HuH-7 (cell line): ENCODE data around the gene CABYR.
"Not testable (repeated sequence)": the region's sequence is repeated elsewhere in the genome, so short reads cannot be mapped to it uniquely, and the experiment has no call there.

Experiments used
- DNase-seq: peaks from one replicate; pipeline ENCODE4 v3.0.0; 2011; ENCODE audit warnings: low spot score

CABYR gene

DNA sequence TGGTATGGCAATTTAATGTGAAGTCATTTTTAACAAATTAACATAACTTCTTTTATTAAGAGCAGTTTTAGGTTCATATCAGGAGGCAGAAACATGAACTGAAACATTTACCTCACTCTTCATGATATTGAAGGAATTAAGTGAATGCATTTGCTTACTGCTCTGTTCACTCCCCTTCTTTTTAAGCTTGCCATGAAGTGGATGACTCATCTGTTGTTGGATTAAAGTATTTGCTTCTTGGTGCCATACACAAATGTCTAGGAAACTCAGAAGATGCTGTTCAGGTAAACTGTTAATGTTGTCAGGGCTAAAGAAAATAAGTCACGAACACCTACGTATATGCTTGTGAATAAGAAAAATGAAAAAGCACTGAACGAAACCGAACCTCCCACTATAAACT, 10.2 kb upstream of the CABYR start:
- no peak for DNase-seq

GRCh38 chr18:24130494-24130893, 8.4 kb upstream of the CABYR start:
- DNase-seq = no peak

- DNase-seq = no peak
These were observed 1.9 kb upstream of the CABYR start for GRCh38 chr18:24136967-24137373.

GRCh38 chr18:24138409-24138788, 463 bp upstream of the CABYR start:
- DNase-seq = no peak

DNA sequence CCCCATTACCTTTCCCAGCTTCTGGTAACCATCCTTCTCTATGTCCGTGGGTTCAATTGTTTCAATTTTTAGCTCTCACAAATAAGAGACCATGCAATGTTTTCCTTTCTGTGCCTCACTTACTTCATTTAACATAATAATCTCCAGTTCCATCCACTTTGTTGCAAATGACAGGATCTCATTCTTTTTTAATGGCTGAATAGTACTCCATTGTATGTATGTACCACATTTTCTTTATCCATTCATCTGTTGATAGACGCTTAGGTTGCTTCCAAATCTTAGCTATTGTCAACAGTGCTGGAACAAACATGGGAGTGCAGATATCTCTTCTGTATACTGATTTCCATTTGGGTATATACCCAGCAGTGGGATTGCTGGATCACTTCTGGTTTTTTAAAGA, 1.8 kb downstream of the CABYR start:
- no peak for DNase-seq

GRCh38 chr18:24142376-24142775, 3.5 kb downstream of the CABYR start:
- DNase-seq = no peak

- not testable (repeated sequence) for DNase-seq
These were observed 10.7 kb downstream of the CABYR start for GRCh38 chr18:24149591-24149990.

DNA sequence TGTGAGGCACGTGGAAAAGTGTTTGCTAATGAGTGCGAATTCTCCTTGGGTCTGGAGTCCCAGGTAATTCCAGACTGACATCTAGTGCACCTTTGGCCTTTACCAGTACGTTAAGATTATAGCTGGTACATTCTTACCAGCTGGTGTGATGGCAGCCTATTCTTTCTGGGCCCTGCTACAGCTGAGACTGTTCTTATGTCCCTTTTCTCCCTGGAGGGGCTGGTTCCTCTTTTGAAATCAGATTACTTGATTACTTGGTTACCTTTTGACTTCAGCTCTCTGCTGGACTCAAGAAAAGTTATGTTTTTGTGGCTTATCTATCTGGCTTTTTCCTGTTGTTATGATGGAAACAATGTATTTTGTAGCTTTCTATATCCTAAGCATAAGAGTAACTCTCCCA, 14.5 kb downstream of the CABYR start:
- no peak for DNase-seq

DNA sequence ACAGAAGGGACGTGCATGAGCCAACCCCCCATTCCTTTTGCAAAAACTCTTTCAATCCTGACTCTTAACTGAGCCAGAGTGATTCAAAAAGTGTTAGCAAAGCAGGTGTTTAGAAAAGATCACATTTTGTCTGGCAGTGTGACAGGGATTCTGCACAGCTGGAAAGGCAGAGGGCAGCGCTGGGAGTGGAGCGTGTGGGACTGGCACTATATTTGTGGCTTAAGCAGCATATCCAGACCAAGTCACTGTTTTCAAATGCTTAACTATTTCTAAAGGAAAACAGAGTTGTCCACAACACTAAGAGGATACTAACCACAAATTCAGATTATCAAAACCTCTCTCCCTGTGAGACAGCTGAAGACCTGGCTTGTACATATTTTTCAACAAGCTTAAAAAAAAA, 19.0 kb downstream of the CABYR start:
- no peak for DNase-seq

DNA sequence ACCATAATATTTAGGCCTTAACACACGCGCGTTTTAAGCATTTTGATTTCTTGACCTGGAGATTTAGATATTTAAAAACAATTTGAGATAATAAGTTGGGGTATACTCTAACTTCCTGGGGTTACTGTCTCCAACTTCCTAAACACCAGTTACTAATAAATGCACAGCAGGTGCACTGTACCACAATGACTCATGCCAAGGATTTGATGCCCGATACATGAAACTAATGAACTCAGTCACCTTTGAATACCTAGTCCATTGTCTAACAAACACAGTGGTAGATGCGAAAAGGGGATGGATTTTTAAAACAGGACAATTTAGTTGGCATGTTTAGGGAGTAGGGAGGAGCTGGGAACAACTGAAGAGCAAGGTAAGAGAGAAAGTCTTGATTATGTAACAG, 21.2 kb downstream of the CABYR start:
- no peak for DNase-seq

- DNase-seq = no peak
These were observed 22.4 kb downstream of the CABYR start for GRCh38 chr18:24161304-24161703.

GRCh38 chr18:24168496-24168895, 29.6 kb downstream of the CABYR start:
- DNase-seq = no peak

- no peak for DNase-seq
These were observed 31.5 kb downstream of the CABYR start for GRCh38 chr18:24170360-24170759.

- no peak for DNase-seq
These were observed 35.1 kb downstream of the CABYR start for GRCh38 chr18:24173997-24174396.

DNA sequence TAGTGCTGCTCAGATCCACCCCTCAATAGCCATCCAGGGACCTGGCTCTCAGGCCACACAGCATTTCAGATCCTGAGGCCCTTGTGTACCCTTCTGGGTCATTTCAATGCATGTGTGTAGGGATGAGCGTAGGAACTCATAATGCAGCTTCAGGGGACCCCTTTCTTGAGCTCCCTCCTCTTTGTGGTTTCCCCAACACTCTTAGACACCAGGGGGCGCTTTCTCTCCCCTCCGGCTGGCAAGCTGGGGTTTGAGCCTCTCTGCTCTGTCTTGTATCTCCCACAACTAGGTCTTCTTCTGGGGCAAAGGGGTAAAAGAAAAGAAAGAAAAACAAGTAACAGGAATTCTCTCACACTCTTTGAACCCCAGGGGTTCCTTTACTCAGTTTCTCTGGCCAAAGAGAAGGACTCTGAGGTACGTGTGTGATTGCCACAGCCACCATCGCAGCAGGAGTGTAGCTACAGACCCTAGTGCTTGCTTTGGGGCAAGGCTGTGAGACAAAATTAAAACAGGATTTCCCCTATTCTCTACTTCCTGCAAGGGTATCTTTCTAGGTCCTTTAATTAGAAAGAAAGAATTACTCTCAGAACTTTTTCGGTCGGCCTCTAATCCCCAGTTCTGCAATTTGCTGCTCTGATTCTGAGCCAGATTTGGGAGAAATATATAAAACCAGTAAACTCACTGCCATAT, 38.0 kb downstream of the CABYR start:
- DNase-seq = peak; percentile 58

- DNase-seq = no peak
These were observed 38.8 kb downstream of the CABYR start for GRCh38 chr18:24177499-24178133.

DNA sequence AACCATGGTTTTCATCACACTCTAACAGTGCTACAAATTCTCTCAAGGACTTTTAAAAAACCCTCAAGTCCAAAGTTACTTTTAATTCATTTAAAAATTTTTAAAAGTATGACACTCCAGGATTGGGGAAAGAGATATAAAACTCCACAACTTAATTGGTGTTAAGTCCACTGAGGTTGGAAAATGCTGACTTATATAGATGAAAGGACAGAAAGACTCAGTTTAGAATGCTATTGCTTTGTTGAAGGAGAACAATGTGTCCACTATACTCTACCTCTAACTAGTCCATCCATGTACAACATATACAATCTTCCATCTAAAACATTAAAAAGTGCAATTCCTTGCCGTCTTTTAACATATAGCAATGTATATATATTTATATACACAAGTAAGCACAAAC, 41.2 kb downstream of the CABYR start:
- no peak for DNase-seq

DNA sequence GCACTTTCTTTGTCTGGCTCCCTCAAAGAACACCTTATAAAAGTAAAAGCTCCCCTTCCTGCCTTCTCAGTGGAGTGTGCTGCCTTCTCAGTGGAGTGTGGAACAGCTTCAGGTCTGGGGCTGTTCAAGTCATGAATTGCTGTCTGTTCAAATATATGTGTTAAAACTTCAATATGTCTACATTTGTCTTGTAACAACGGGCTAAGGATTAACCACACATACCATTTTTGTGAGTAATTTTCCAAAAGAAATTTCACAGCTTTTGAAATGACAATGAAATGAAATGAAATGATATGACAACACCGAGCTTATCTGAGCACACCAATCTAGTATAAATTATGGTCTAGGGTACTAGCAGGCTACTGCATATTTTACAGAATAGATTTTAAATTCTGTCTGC, 42.9 kb downstream of the CABYR start:
- no peak for DNase-seq

- DNase-seq = no peak
These were observed 46.9 kb downstream of the CABYR start for GRCh38 chr18:24185805-24186204.

GRCh38 chr18:24187049-24187448, 48.2 kb downstream of the CABYR start:
- no peak for DNase-seq

DNA sequence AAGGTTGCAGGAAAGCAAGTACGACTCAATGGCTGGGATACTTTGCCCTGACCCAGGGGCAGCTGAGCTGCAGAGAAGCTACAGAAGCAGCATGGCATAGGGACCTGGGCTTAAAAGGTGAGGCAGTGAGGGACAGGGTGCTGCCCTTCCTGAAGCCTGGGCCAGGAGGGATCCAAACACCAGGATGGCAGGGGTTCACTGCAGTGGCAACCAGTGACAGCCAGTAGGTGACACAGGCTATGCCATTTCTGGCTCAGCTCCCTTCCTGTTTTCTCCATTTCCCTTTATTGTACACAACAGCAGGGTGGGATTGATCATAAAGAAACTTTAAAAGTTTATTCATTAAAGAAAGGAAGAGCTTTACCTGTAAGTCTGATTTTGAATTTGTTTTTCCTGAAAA, 48.8 kb downstream of the CABYR start:
- no peak for DNase-seq

- DNase-seq = no peak
These were observed 49.3 kb downstream of the CABYR start for GRCh38 chr18:24188120-24188519.

- no peak for DNase-seq
These were observed 50.2 kb downstream of the CABYR start for GRCh38 chr18:24189007-24189528.
